Body of pancreas (tissue), 4 donors: ENCODE measurements around the gene GAL.

Experiments used
- CTCF ChIP-seq, 7 experiments: fragments of 450-650 bp in 4 of 7; fragments of 200-600 bp in 3 of 7; sonication (generic) in 3 of 7; IDR thresholded peaks; one replicate each; pipeline ENCODE4 v1.5.1; 2016 to 2019; ENCODE audit warnings: antibody characterized with exemption in 7 of 7
- POLR2A ChIP-seq, 3 donors: fragments of 450-650 bp; IDR thresholded peaks; one replicate each; pipeline ENCODE4 v1.6.1; 2016; ENCODE audit warnings: antibody characterized with exemption in 3 of 3, mild to moderate bottlenecking in 2 of 3

GRCh38 chr11:68677432-68677831 lies 6.9 kb upstream of the GAL start:
- TF ChIP-seq POLR2A (IDR thresholded peaks at IDR 0.05) (no peak), CTCF (IDR thresholded peaks at IDR 0.05) (no peak)
